HepG2 (cell line): ENCODE measurements around the gene NPAS2. TPM values are rescaled to one million over a fixed set of nuclear protein-coding genes. Genes with fewer than 3 reads are reported as not detected.
A peak's percentile ranks its signal among the peaks of the same experiment; 100 is the strongest.

ENCODE experiments used
- ATAC-seq: fragments of 200-7000 bp; cut with Tn5 transposase; 3 replicates; pipeline ENCODE4 v1.9.1; 2020; ENCODE audit warnings: mild to moderate bottlenecking, moderate library complexity
- BruUV-seq: library from RNA; stranded (reverse); fragments of 400-500 nt; replicated peaks from 2 replicates; lab custom pipeline; 2021; lab: Mats Ljungman, UMichigan
- CTCF ChIA-PET: fragments of 300-600 bp; formaldehyde crosslinking; extraction: SDS; loops from one replicate; lab custom pipeline; 2021; ENCODE audit warnings: low total read pairs, inconsistent platforms, low intra/inter-chr PET ratio; lab: Yijun Ruan, JAX
- POLR2A ChIA-PET: fragments of 350-600 bp; sonication (Branson Sonifier 250); formaldehyde crosslinking; loops from one replicate; lab custom pipeline; 2020; ENCODE audit warnings: antibody characterized with exemption, inconsistent platforms; lab: Yijun Ruan, JAX
- DNase-seq: peaks from one replicate; pipeline ENCODE4 v3.0.0-alpha.2; 2015; ENCODE audit warnings: low spot score
- FAIRE-seq: peaks from 3 replicates; lab custom pipeline; 2011; peaks lifted over from hg19 to GRCh38; lab: Jason Lieb, UNC
- H2AFZ ChIP-seq: one replicate; pipeline ENCODE4 v1.6.1; 2011; ENCODE audit warnings: low read length, inconsistent platforms
- H3K27ac ChIP-seq: fragments of 300-600 bp; 3 replicates; pipeline ENCODE4 v1.8.0; 2011; ENCODE audit warnings: mixed run types, mild to moderate bottlenecking, mixed read lengths, low read length, inconsistent platforms; ENCODE audit not compliant: insufficient read depth; ENCODE audit errors: extremely low read length
- H3K27me3 ChIP-seq, 2 experiments: fragments of 200-600 bp in 1 of 2; 2 replicates in 1 of 2; 3 replicates in 1 of 2; pipeline versions ENCODE4 v1.6.0 to v1.8.0; 2011; ENCODE audit warnings: low read length in 2 of 2, mild to moderate bottlenecking in 2 of 2, moderate library complexity in 2 of 2, inconsistent platforms in 1 of 2; ENCODE audit not compliant: insufficient read depth in 2 of 2, control insufficient read depth in 1 of 2
- H3K36me3 ChIP-seq, 2 experiments: fragments of 200-600 bp in 1 of 2; replicated peaks in 1 of 2; 2 replicates in 1 of 2; 3 replicates in 1 of 2; pipeline versions ENCODE4 v1.5.1 to v1.8.0; 2011; ENCODE audit warnings: low read length in 2 of 2, inconsistent platforms in 1 of 2; ENCODE audit not compliant: insufficient read depth in 2 of 2, control insufficient read depth in 1 of 2
- H3K4me1 ChIP-seq: 2 replicates; pipeline ENCODE4 v1.5.1; 2012; ENCODE audit warnings: low read length, inconsistent platforms; ENCODE audit not compliant: insufficient read depth
- H3K4me2 ChIP-seq: 2 replicates; pipeline ENCODE4 v1.6.0; 2011; ENCODE audit warnings: low read depth, low read length, inconsistent platforms
- H3K4me3 ChIP-seq, 3 experiments: fragments of 200-600 bp in 1 of 3; sonication (generic), shearing (Covaris generic) in 1 of 3; replicated peaks in 1 of 3; 2 replicates each; pipeline ENCODE4 v1.5.1; 2011 to 2016; ENCODE audit warnings: low read length in 3 of 3, inconsistent platforms in 2 of 3, low read depth in 2 of 3, mild to moderate bottlenecking in 2 of 3, control low read depth in 1 of 3, mixed read lengths in 1 of 3; ENCODE audit not compliant: insufficient read depth in 1 of 3
- H3K79me2 ChIP-seq: one replicate; pipeline ENCODE4 v1.6.1; 2011; ENCODE audit warnings: low read length, inconsistent platforms; ENCODE audit not compliant: insufficient read depth
- H3K9ac ChIP-seq: 2 replicates; pipeline ENCODE4 v1.6.0; 2011; ENCODE audit warnings: mild to moderate bottlenecking, low read depth, low read length, inconsistent platforms; ENCODE audit not compliant: insufficient read depth
- H3K9me3 ChIP-seq: 2 replicates; pipeline ENCODE4 v1.5.1; 2012; ENCODE audit warnings: mild to moderate bottlenecking, low read length
- H4K20me1 ChIP-seq: 2 replicates; pipeline ENCODE4 v1.6.0; 2011; ENCODE audit warnings: inconsistent platforms, mild to moderate bottlenecking, low read length, moderate library complexity; ENCODE audit not compliant: insufficient read depth
- ATAD3A ChIP-seq: sonication (generic); formaldehyde crosslinking; IDR thresholded peaks from 2 replicates; pipeline ENCODE4 v1.4.0; 2020; ENCODE audit warnings: missing genetic modification reagents
- DR1 ChIP-seq: sonication (generic); formaldehyde crosslinking; IDR thresholded peaks from 2 replicates; pipeline ENCODE4 v1.8.0; 2021; ENCODE audit warnings: mild to moderate bottlenecking, missing genetic modification reagents, inconsistent platforms
- ELF3 ChIP-seq: IDR thresholded peaks from 2 replicates; pipeline ENCODE4 v1.6.1; 2016; ENCODE audit warnings: missing genetic modification reagents, missing compliant biosample characterization
- FOSL2 ChIP-seq: sonication (generic); formaldehyde crosslinking; IDR thresholded peaks from 2 replicates; pipeline ENCODE4 v1.4.0; 2020; ENCODE audit warnings: missing genetic modification reagents
- KLF13 ChIP-seq: sonication (generic); formaldehyde crosslinking; IDR thresholded peaks from 2 replicates; pipeline ENCODE4 v1.4.0; 2020; ENCODE audit warnings: mild to moderate bottlenecking, missing genetic modification reagents
- MIER3 ChIP-seq: IDR thresholded peaks from 2 replicates; pipeline ENCODE4 v1.6.1; 2016; ENCODE audit warnings: missing compliant biosample characterization, borderline replicate concordance
- NR2F6 ChIP-seq, 2 experiments: IDR thresholded peaks; 2 replicates each; pipeline ENCODE4 v1.6.1; 2016; ENCODE audit warnings: antibody characterized with exemption in 1 of 2, mild to moderate bottlenecking in 1 of 2
- PAX8 ChIP-seq: sonication (generic); formaldehyde crosslinking; IDR thresholded peaks from 2 replicates; pipeline ENCODE4 v1.8.0; 2022; ENCODE audit warnings: mild to moderate bottlenecking, missing genetic modification reagents, borderline replicate concordance
- PCBP1 ChIP-seq: fragments of 200-400 bp; formaldehyde crosslinking; IDR thresholded peaks from 2 replicates; pipeline ENCODE4 v1.6.1; 2017; ENCODE audit warnings: mild to moderate bottlenecking, low read depth, low read length, borderline replicate concordance
- RFXANK ChIP-seq: IDR thresholded peaks from 2 replicates; pipeline ENCODE4 v1.6.1; 2016
- ZBTB7B ChIP-seq: sonication (generic); formaldehyde crosslinking; IDR thresholded peaks from 2 replicates; pipeline ENCODE4 v1.4.0; 2020; ENCODE audit warnings: missing genetic modification reagents
- ZFP90 ChIP-seq: sonication (generic); formaldehyde crosslinking; IDR thresholded peaks from 2 replicates; pipeline ENCODE4 v1.8.0; 2022; ENCODE audit warnings: missing genetic modification reagents, mild to moderate bottlenecking, inconsistent platforms, borderline replicate concordance
- ZKSCAN1 ChIP-seq: fragments of 150-350 bp; IDR thresholded peaks from 2 replicates; pipeline ENCODE4 v1.6.1; 2014; ENCODE audit warnings: low read length
- ZNF354B ChIP-seq: sonication (generic); formaldehyde crosslinking; IDR thresholded peaks from 2 replicates; pipeline ENCODE4 v1.8.0; 2022; ENCODE audit warnings: mild to moderate bottlenecking, missing genetic modification reagents
- ZSCAN29 ChIP-seq: sonication (generic); formaldehyde crosslinking; conservative IDR thresholded peaks from 2 replicates; pipeline ENCODE4 v1.4.0; 2020; ENCODE audit warnings: mild to moderate bottlenecking, missing genetic modification reagents
- WGBS: methylation state at CpG from one replicate; pipeline ENCODE4 v1.1.6; 2017; ENCODE audit warnings: low lambda C conversion rate; 5-methylcytosine and 5-hydroxymethylcytosine counted together
- in situ Hi-C: cut with HindIII; loops from 2 replicates; pipeline ENCODE4 v1.10.0; 2017; ENCODE audit warnings: low pct_unique_long_range_greater_than_20kb; ENCODE audit not compliant: extremely low pct_ligation_motif_present
- intact Hi-C: fragments of 100-400 bp; cut with micrococcal nuclease; formaldehyde crosslinking; loops from one replicate; pipeline ENCODE4 v1.10.0; 2022; ENCODE audit not compliant: unreplicated experiment
- polyA plus RNA-seq, 8 experiments: library from polyadenylated mRNA; depleted of rRNA in 3 of 8; stranded (reverse) in 7 of 8; unstranded in 1 of 8; fragments of >200 nt; fragmentation: Illumina TruSeq in 4 of 8; extraction: Trizol in 4 of 8; gene quantifications; 2 replicates each; pipeline versions ENCODE4 v1.2.1 to v1.2.3, GENCODE V29; 2011 to 2016; ENCODE audit warnings: low read depth in 4 of 8, missing spikeins in 1 of 8, mixed read lengths in 1 of 8; ENCODE audit not compliant: insufficient read depth in 1 of 8
- total RNA-seq, 5 experiments: library from RNA; depleted of rRNA; stranded (reverse); fragments of >200 nt; fragmentation: Illumina TruSeq; extraction: Trizol; gene quantifications; 2 replicates each; pipeline ENCODE4 v1.2.3, GENCODE V29; 2016; ENCODE audit warnings: low read depth in 1 of 5
- TF ChIP-seq, protein P1 (sequence below): sonication (generic); formaldehyde crosslinking; IDR thresholded peaks from 2 replicates; pipeline ENCODE4 v1.4.0; 2020; ENCODE audit warnings: mild to moderate bottlenecking, low read depth, missing genetic modification reagents

NPAS2 gene
- total and polyA plus RNA-seq, 2 of the 13 experiments (the other 11 are each of a cell fraction or from before 2014, with no cell fraction given), result 14.8 to 37.5 TPM

DNA sequence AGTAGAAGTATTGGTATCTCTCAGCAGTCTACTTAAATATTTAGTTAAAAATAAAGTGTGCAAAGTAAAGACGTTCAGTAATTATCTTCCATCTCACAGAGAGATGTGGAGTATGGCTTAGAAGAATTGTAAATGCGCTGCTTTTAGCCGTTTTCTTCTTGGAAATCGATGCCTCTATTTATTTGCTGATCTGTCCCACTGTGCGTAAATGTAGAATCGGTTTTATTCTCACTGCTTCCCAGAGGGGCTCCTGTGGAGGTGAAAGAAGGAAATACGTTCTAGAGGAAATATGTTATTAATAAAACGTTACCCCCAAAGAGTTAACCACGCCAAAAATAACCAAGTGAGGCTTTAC lies 1.9 kb downstream of the NPAS2 start:
- no peak overlapping the region for H3K27ac ChIP-seq
- in situ Hi-C loops, result loop anchor here (5.0 kb wide), 2 partner anchors 60 to 90 kb away; no protein-coding TSS in a partner anchor
- no peak for FAIRE-seq

DNA sequence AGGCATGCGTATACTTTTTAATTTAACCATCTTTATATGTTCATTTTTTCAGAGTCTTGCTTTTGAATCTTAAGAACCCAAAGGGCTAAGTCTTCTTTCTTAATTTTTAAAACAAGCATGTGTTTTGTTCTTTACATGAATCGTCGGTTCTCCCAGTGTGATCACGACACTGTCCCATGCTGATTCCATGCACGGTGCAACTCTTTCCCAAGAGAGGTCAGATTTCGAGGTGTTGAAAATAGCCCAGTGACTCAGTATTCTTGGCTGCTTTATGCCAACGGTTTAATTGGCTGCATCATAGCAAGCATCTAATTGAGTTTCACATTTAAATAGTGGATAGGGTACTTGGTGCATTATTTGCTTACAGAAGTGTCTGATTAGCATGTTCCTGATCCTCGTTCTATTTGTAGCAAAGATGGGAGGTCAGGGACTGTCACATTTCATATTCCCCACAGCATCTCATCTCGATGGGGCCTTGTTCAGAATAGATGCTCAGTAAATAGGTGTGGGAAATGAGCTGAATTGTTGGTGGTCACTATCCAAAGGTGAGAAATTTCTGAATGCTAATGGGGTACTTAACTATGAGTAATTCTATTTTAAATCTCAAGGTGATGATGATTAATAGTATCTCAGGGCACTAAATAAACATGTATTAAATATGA lies 2.8 kb downstream of the NPAS2 start:
- POLR2A ChIA-PET, result interaction anchor here (1.0 to 3.3 kb wide), 5 partner anchors 42 to 179 kb away, joined by 3 to 28 read pairs (median 4); partner anchors contain the start of gene RPL31
- H3K36me3 ChIP-seq, result 0 out of 5 replicates have a peak, but pooled peaks cover 0 to 2% of the 10 kb centered on the region in 2 experiments
- intact Hi-C loops, result no loop called here
- H3K4me2 ChIP-seq, result peak overlapping the region; percentile 89
- BruUV-seq, result no TSS peak
- no peaks in the 10 kb centered on the region for H3K9me3 ChIP-seq
- H3K79me2 ChIP-seq, result peaks cover 70% of the 10 kb centered on the region
- H3K9ac ChIP-seq, result no peak overlapping the region
- CTCF ChIA-PET, result no interaction called here
- H3K4me3 ChIP-seq, result peak overlapping the region in 2 of 3 experiments; percentile 87 to 96; a peak in 4 of 6 replicates
- H3K27ac ChIP-seq, result peak overlapping the region; percentile 1
- DNase-seq (peak; percentile 28), FAIRE-seq (no peak), ATAC-seq (no peak)
- no peak overlapping the region for H2AFZ ChIP-seq
- no peaks in the 10 kb centered on the region; a peak in 1 of 5 replicates for H3K27me3 ChIP-seq
- 69% methylated on average over 9 of the region's 9 CpGs for WGBS
- peaks cover 75% of the 10 kb centered on the region for H3K4me1 ChIP-seq
- H4K20me1 ChIP-seq, result peaks cover 34% of the 10 kb centered on the region
- in situ Hi-C loops, result loop anchor here (5.0 kb wide), 2 partner anchors 60 to 90 kb away; no protein-coding TSS in a partner anchor
- TF ChIP-seq NR2F6 (IDR thresholded peaks at IDR 0.05), result no peak; the same call in 1 of the 2 replicates
- 0 out of 2 replicates have a peak, but pooled peaks have one; percentile 27 for TF ChIP-seq NR2F6 (CRISPR knock-in tag; IDR thresholded peaks at IDR 0.05)
- 0 out of 2 replicates have a peak, but pooled peaks have one; percentile 2 for TF ChIP-seq ZBTB7B
- TF ChIP-seq RFXANK (CRISPR knock-in tag), result no peak
- TF ChIP-seq PAX8, result no peak
- 0 out of 2 replicates have a peak, but pooled peaks have one; percentile 23 for TF ChIP-seq ZSCAN29 (CRISPR knock-in tag)
- TF ChIP-seq PCBP1, result no peak
- TF ChIP-seq FOSL2 (CRISPR knock-in tag), result peak; percentile 70
- TF ChIP-seq ZKSCAN1, result no peak
- no peak for TF ChIP-seq MIER3 (CRISPR knock-in tag)
- TF ChIP-seq ATAD3A (CRISPR knock-in tag), result no peak
- no peak for TF ChIP-seq DR1 (CRISPR knock-in tag)
- no peak for TF ChIP-seq ZFP90 (CRISPR knock-in tag)
- no peak for TF ChIP-seq KLF13 (CRISPR knock-in tag)
- TF ChIP-seq ZNF354B (CRISPR knock-in tag), result no peak

More for the DNA sequence above, 1.9 kb downstream of the NPAS2 start:
- H4K20me1 ChIP-seq, result peaks cover 27% of the 10 kb centered on the region
- H2AFZ ChIP-seq, result no peak overlapping the region
- TF ChIP-seq, protein P1, sequence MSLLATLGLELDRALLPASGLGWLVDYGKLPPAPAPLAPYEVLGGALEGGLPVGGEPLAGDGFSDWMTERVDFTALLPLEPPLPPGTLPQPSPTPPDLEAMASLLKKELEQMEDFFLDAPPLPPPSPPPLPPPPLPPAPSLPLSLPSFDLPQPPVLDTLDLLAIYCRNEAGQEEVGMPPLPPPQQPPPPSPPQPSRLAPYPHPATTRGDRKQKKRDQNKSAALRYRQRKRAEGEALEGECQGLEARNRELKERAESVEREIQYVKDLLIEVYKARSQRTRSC (CRISPR knock-in tag), result no peak
- TF ChIP-seq ELF3, result peak; percentile 5; the same call in 1 of the 2 replicates
- TF ChIP-seq, all 625 proteins: peak for 1
- POLR2A ChIA-PET, result interaction anchor here (1.0 to 2.2 kb wide), 4 partner anchors 41 to 259 kb away, joined by 3 to 14 read pairs (median 4); partner anchors contain the start of gene PDCL3
- H3K9ac ChIP-seq, result peak overlapping the region; percentile 29; the same call in 1 of the 2 replicates
- 0 out of 5 replicates have a peak, but pooled peaks cover 0 to 2% of the 10 kb centered on the region in 2 experiments for H3K36me3 ChIP-seq
- WGBS, result 82% methylated on average over 9 of the region's 9 CpGs
- intact Hi-C loops, result loop anchor here (2.0 kb wide), 1 partner anchor 53 kb away; no protein-coding TSS in a partner anchor
- H3K27me3 ChIP-seq, result no peaks in the 10 kb centered on the region; a peak in 1 of 5 replicates
- BruUV-seq, result TSS peak; percentile 39
- peak overlapping the region; percentile 89 for H3K4me2 ChIP-seq
- no peak for DNase-seq
- CTCF ChIA-PET, result no interaction called here
- H3K4me3 ChIP-seq, result peak overlapping the region; percentile 76 to 96 (median 87); a peak in 5 of 6 replicates
- no peaks in the 10 kb centered on the region for H3K9me3 ChIP-seq
- ATAC-seq, result no peak
- H3K4me1 ChIP-seq, result peaks cover 75% of the 10 kb centered on the region
- H3K79me2 ChIP-seq, result peaks cover 61% of the 10 kb centered on the region
